ENCODE measurements around the gene TAS2R14.

The TAS2R14 gene, protein sequence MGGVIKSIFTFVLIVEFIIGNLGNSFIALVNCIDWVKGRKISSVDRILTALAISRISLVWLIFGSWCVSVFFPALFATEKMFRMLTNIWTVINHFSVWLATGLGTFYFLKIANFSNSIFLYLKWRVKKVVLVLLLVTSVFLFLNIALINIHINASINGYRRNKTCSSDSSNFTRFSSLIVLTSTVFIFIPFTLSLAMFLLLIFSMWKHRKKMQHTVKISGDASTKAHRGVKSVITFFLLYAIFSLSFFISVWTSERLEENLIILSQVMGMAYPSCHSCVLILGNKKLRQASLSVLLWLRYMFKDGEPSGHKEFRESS

DNA sequence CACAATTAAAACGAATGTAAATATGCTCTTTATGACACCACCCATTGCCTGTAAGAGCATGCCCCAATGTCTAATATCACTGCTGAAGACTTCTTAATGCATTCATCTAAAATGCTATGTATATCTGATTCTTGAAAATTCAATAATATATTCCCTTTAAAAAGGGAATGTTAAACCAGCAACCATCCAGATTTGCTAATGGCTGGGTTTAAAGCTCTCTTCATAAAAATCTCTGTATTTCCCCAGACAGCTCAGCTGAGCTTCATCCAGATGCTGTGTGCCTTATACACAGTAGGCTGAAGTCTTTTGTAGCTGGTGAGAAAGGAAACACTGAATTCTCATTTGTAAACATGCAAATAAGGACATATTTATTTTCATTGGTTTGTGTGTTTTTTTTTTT lies at the start of gene TAS2R14:
TSS of gene TAS2R14 (minus strand) at position 101 of the 400 bp plus-strand sequence. CDS start at position 45, 56 bp downstream.
- DNase-seq (ENCODE audit: low spot score): no peak

GRCh38 chr12:10986812-10987211 lies 47.7 kb upstream of the TAS2R14 start, which contains the start of gene TAS2R50:
TSS of gene TAS2R50 (minus strand) at chr12:10986912. CDS start at chr12:10986860, 52 bp downstream.
- no peak for DNase-seq (ENCODE audit: low spot score)

GRCh38 chr12:10982244-10982643 lies 43.2 kb upstream of the TAS2R14 start:
- DNase-seq (ENCODE audit: low spot score): no peak

GRCh38 chr12:10974965-10975364 lies 35.9 kb upstream of the TAS2R14 start:
- no peak for DNase-seq (ENCODE audit: low spot score)

DNA sequence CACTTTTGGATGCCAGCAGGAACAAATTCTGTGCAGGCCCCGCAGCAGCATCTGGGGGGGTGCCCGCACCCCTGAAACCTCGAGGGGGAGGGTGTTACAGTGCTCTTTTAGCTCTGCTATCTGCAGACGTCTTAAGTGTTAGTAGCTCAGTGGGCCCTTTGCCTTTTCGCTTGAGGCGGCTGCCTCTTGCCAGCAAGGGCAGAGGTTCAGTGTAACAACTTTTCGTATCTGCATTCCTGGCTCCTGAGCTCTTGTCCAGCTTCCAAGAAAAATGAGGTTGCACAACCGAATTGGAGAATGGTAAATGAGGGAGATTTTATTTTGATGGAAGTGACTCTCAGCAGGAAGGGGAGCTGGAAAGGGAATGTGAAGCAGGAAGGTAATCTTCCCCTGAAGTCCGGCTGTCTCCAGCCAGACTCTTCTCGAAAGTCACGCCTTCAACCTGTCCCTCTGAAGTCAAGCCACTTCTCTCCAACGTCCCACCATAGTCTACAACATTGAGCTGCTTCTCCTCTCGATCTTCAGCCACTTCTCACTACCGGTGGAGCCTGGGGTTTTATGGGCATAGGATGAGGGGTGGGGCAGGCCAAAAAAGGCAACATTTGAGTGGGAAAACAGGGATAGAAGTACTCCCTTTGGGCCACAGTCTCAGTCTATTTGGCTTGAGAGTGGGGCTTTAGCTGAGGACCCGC lies 29.8 kb upstream of the TAS2R14 start:
- no peak for DNase-seq (ENCODE audit: low spot score)

GRCh38 chr12:10967409-10967808 lies 28.3 kb upstream of the TAS2R14 start:
- no peak for DNase-seq (ENCODE audit: low spot score)

DNA sequence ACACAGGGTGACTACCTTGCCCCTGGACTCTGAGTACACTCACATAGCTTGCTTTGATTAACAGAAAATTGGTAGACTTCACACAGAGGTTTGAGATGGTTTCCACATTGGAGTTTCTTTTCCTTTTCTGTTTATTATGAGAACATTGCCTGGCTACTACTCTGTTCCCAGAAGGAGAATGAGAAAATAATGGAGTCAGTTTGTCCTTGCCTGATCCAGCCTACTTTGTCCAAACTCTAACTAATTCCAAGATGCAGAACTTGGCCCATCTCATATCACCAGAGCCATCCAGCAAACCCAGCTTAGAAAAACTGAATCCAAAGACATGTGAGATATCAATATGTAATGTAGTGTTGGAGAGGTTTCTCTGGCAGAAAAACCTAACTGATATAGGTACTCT lies 27.3 kb upstream of the TAS2R14 start:
- DNase-seq (ENCODE audit: low spot score): no peak

GRCh38 chr12:10965476-10965875 lies 26.4 kb upstream of the TAS2R14 start:
- DNase-seq (ENCODE audit: low spot score): no peak

- DNase-seq (ENCODE audit: low spot score): no peak
These were observed 21.1 kb upstream of the TAS2R14 start for GRCh38 chr12:10960211-10960610.

- no peak for DNase-seq (ENCODE audit: low spot score)
These were observed 20.7 kb upstream of the TAS2R14 start for GRCh38 chr12:10959804-10960203.

- DNase-seq (ENCODE audit: low spot score): no peak
These were observed 18.7 kb upstream of the TAS2R14 start for GRCh38 chr12:10957741-10958140.

GRCh38 chr12:10956085-10956484 lies 17.0 kb upstream of the TAS2R14 start:
- no peak for DNase-seq (ENCODE audit: low spot score)

- no peak for DNase-seq (ENCODE audit: low spot score)
These were observed 13.6 kb upstream of the TAS2R14 start for GRCh38 chr12:10952645-10953044.

DNA sequence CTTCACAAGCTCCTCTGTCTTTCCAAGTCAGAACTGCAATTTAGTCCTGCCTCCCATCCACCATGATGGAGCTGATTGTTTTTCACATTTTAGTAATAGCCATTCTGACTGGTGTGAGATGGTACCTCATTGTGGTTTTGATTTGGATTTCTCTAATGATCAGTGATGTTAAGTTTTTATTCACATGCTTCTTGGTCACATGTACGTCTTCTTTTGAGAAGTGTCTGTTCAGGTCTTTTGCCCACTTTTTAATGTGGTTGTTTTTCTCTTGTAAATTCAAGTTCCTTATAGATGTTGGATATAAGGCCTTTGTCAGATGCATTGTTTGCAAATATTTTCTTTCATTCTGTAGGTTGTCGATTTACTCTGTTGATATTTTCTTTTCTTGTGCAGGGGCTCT lies 4.1 kb upstream of the TAS2R14 start:
- DNase-seq (ENCODE audit: low spot score): no peak

- DNase-seq (ENCODE audit: low spot score): no peak
These were observed 3.0 kb upstream of the TAS2R14 start for GRCh38 chr12:10941916-10942607.

DNA sequence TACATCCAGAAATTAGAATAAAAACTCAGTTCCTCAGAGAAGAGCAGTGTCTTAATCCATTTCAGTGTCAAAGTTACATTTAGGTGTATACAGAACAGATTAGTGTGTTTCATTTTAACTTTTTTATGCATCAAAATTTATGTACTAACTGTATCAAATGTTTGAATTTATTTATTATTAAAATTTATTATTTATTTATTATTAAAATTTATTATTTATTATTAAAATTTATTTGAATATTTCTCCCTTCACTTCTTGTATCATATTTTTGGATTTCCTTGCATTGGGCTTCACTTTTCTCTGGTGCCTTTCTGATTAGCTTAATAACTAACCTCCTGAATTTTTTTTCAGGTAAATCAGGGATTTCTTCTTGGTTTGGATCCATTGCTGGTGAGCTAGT lies 2.3 kb upstream of the TAS2R14 start:
- no peak for DNase-seq (ENCODE audit: low spot score)

DNA sequence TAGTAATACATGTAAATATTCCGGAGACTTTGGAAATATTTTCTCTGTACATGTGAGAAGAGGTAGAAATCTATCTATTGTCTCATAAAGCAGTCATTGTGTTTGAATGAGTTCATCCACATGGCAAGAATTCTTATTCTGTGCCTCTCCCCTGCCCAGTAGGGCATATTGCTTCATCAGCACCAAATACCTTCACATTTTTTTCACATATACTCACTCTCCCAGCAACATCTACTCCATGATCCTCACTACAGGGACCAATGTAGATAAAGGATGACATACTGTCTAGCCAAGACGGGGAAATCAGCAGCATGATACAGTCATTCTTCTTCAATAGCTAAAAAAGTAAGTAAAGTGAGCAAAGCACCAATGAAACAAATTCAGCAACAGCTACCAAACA lies 1.3 kb upstream of the TAS2R14 start:
- DNase-seq (ENCODE audit: low spot score): no peak

- no peak for DNase-seq (ENCODE audit: low spot score)
These were observed 2.6 kb downstream of the TAS2R14 start for GRCh38 chr12:10936506-10936905.

DNA sequence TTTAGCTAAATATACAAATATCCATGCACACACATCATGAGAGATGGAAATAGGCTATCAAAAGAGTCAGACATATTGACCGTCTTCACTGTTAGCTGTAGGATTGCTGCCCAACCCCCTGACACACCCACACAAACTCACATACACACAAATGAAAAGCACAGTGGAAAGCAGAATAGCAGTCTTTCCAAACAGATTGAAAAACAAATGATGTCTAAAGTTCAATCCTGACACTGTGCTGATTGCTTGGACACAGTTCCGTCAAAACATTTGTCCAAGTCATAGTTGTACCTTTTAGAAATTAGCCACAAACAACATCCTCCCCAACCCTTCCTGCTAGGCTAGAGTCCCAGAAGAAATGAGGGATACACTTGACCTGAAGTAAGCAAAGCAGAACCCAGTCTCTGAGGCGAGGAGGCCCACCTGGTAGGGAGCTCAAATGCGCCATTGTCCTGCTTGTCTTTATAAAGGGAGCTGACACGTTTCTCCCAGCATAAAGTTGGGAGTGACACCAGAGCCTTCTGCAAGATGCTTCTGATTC lies 10.2 kb downstream of the TAS2R14 start, which contains the start of gene PRH2:
TSS of gene PRH2 (plus strand) at position 491 of the 541 bp plus-strand sequence. CDS start at position 529, 38 bp downstream.
- DNase-seq (ENCODE audit: low spot score): no peak

DNA sequence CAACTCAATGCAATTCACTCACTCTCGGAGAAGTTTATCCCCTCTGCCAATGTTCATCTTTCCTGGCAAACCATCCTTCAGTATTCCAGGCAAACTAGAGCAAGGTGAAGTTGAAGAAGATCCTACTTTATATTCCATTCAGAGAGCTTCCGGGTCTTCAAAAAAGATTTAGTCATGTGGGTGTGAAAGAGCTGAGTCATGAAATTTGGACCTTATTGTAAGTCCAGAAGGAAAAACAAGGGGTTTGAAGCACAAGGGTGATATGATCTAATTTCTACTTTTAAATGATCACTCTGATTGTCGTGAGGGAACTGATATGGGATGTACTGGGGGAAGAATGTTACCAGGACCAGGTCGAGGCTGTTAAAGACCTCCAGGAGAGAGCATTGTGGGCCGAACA lies 12.8 kb downstream of the TAS2R14 start:
- DNase-seq (ENCODE audit: low spot score): no peak

DNA sequence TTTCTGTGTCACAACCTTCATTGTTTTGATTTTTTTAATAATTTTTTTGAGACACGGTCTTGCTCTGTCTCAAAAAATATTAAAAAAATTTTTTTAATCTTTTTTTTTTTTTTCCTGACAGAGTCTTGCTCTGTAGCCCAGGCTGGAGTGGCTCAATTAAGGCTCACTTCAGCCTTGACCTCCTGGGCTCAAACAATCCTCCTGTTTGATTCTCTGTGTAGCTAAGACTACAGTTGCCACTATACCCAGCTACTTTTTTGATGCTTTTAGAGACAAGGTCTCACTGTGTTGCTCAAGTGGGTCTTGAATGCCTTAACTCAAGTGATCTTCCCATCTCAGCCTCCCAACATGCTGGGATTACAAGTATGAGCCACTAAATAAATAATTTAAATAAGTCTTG lies 19.3 kb downstream of the TAS2R14 start:
- no peak for DNase-seq (ENCODE audit: low spot score)

DNA sequence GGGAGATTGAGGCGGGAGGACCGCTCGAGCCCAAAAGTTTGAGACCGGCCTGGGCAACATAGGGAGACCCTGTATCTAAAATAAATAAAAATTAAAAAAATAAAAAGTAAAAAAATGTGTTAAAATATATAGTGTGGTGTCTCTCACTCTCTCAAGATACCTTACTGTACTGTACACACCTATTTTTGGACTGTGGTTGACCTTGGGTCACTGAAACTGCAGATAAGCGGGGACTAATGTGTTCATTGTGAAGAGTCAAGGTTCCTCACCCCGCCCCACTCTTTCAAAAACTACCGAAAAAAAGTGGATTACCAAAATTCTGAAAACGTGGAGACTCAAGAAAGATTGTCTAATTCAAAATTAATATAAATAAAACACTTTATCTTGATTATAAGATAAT lies 28.7 kb downstream of the TAS2R14 start:
- DNase-seq (ENCODE audit: low spot score): no peak

DNA sequence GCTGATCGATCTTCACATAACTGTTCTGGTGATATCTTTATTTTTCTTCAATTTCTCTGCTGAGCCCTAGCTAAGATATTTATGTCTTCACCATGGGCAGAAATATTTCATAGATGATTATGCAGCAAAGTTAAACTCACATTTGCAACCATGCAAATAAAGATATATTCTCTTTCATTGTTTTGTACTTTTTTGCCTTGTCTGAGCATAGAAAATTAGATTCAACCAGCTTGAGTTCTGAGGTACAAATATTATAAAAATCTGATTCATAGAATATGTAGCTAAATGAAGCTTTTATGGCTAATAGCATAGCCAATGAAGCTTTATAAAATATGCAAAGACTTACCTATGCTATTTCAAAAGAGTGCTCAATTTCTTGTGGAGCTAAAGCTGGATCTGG lies 29.6 kb downstream of the TAS2R14 start, which contains the start of gene TAS2R13:
TSS of gene TAS2R13 (minus strand) at position 101 of the 400 bp plus-strand sequence. CDS start 264 bp downstream, outside the sequence.
- DNase-seq (ENCODE audit: low spot score): no peak
